ENCODE results near the gene ZFP14.

Gene ZFP14

DNA sequence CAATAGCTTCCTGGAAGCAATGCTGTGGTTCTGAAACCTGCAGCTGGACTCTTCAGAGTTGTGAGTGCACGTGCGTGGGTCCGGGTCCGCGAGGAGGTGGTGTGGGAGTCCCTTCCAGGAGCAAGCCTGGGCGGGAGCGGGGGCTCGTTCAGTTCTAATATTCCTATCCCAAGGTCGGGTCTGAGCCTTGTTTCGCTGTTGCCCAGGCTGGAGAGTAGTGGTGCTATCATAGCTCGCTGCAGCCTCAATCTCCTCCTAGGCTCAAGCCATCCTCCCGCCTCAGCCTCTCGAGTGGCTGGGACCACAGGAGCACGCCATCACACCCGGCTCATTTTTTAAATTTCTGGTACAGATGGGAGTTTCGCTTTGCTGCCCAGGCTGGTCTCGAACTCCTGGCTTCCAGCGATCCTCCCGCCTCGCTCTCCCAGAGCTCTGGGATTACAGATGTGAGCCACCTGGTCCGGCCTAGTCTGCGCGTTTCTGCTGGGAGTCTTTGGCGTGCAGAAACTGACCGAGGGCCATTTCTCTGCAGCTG, 38.8 kb upstream of the ZFP14 start:
- H3K9me3 ChIP-seq (ENCODE audit: control insufficient read depth, insufficient read depth, low read depth, low read length) = peaks cover 42% of the 10 kb centered on the region
- peaks cover under 1 to 50% of the 10 kb centered on the region in 2 experiments for H3K36me3 ChIP-seq (ENCODE audit: control insufficient read depth in 2 of 2, insufficient read depth in 1 of 2, low read length in 2 of 2)
- peak overlapping the region; percentile 46 for H3K4me3 ChIP-seq (ENCODE audit: low read depth, low read length)
- ChIA-PET CTCF (no interaction called here), POLR2A (interaction anchor here (1.0 to 2.0 kb wide), 6 partner anchors 12 to 155 kb away, joined by 3 to 13 read pairs (median 4); partner anchors contain the start of genes ZNF529 and ZNF566)
- TF ChIP-seq ZNF280D (tag by site-specific recombination; IDR thresholded peaks at IDR 0.05) = peak; percentile 44; the same call in 1 of the 2 replicates
- TF ChIP-seq ZNF16 (tag by site-specific recombination; IDR thresholded peaks at IDR 0.05; ENCODE audit: low read depth) = no peak
- TF ChIP-seq ZBTB6 (tag by site-specific recombination; IDR thresholded peaks at IDR 0.05) = peak; percentile 68
- no peak for TF ChIP-seq ZFP69B (tag by site-specific recombination; IDR thresholded peaks at IDR 0.05)
- no peak for TF ChIP-seq ZXDB (tag by site-specific recombination; IDR thresholded peaks at IDR 0.05)
- TF ChIP-seq, protein P1, sequence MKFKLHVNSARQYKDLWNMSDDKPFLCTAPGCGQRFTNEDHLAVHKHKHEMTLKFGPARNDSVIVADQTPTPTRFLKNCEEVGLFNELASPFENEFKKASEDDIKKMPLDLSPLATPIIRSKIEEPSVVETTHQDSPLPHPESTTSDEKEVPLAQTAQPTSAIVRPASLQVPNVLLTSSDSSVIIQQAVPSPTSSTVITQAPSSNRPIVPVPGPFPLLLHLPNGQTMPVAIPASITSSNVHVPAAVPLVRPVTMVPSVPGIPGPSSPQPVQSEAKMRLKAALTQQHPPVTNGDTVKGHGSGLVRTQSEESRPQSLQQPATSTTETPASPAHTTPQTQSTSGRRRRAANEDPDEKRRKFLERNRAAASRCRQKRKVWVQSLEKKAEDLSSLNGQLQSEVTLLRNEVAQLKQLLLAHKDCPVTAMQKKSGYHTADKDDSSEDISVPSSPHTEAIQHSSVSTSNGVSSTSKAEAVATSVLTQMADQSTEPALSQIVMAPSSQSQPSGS (tag by site-specific recombination; IDR thresholded peaks at IDR 0.05; ENCODE audit: low read depth) = 0 out of 2 replicates have a peak, but pooled peaks have one; percentile 18
- TF ChIP-seq ZNF791 (tag by site-specific recombination; IDR thresholded peaks at IDR 0.05) = no peak
- no peak for TF ChIP-seq ZNF138 (tag by site-specific recombination; IDR thresholded peaks at IDR 0.05; ENCODE audit: borderline replicate concordance)
- TF ChIP-seq EGR2 (tag by site-specific recombination; IDR thresholded peaks at IDR 0.05; ENCODE audit: low read depth) = 0 out of 2 replicates have a peak, but pooled peaks have one; percentile 20
- 0 out of 2 replicates have a peak, but pooled peaks have one; percentile 20 for TF ChIP-seq YY1 (tag by site-specific recombination; IDR thresholded peaks at IDR 0.05)
- no peak for TF ChIP-seq SETDB1 (IDR thresholded peaks at IDR 0.05; ENCODE audit: insufficient read length, low read length)
- TF ChIP-seq, protein P2, sequence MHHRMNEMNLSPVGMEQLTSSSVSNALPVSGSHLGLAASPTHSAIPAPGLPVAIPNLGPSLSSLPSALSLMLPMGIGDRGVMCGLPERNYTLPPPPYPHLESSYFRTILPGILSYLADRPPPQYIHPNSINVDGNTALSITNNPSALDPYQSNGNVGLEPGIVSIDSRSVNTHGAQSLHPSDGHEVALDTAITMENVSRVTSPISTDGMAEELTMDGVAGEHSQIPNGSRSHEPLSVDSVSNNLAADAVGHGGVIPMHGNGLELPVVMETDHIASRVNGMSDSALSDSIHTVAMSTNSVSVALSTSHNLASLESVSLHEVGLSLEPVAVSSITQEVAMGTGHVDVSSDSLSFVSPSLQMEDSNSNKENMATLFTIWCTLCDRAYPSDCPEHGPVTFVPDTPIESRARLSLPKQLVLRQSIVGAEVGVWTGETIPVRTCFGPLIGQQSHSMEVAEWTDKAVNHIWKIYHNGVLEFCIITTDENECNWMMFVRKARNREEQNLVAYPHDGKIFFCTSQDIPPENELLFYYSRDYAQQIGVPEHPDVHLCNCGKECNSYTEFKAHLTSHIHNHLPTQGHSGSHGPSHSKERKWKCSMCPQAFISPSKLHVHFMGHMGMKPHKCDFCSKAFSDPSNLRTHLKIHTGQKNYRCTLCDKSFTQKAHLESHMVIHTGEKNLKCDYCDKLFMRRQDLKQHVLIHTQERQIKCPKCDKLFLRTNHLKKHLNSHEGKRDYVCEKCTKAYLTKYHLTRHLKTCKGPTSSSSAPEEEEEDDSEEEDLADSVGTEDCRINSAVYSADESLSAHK (tag by site-specific recombination; IDR thresholded peaks at IDR 0.05) = no peak
- no peak for TF ChIP-seq ZNF433 (tag by site-specific recombination; IDR thresholded peaks at IDR 0.05; ENCODE audit: low read depth)
- peak; percentile 53; the same call in 1 of the 2 replicates for TF ChIP-seq ZNF558 (tag by site-specific recombination; IDR thresholded peaks at IDR 0.05)
- peak; percentile 75 for TF ChIP-seq ZNF530 (tag by site-specific recombination; IDR thresholded peaks at IDR 0.05; ENCODE audit: low read depth)
- TF ChIP-seq ZNF155 (tag by site-specific recombination; IDR thresholded peaks at IDR 0.05) = no peak
- TF ChIP-seq ZFP41 (tag by site-specific recombination; IDR thresholded peaks at IDR 0.05; ENCODE audit: borderline replicate concordance) = no peak
- 0 out of 2 replicates have a peak, but pooled peaks have one; percentile 27 for TF ChIP-seq ZNF768 (tag by site-specific recombination; IDR thresholded peaks at IDR 0.05)
- H3K27ac ChIP-seq (ENCODE audit: extremely low read depth, low read depth, low read length) = peak overlapping the region; percentile 87
- H3K4me1 ChIP-seq (ENCODE audit: control insufficient read depth, insufficient read depth, low read length) = peaks cover 9% of the 10 kb centered on the region
